Measurements from ENCODE around the gene KLHL29.
"Not testable (repeated sequence)": the region's sequence is repeated elsewhere in the genome, so short reads cannot be mapped to it uniquely, and the experiment has no call there.

The KLHL29 gene

DNA sequence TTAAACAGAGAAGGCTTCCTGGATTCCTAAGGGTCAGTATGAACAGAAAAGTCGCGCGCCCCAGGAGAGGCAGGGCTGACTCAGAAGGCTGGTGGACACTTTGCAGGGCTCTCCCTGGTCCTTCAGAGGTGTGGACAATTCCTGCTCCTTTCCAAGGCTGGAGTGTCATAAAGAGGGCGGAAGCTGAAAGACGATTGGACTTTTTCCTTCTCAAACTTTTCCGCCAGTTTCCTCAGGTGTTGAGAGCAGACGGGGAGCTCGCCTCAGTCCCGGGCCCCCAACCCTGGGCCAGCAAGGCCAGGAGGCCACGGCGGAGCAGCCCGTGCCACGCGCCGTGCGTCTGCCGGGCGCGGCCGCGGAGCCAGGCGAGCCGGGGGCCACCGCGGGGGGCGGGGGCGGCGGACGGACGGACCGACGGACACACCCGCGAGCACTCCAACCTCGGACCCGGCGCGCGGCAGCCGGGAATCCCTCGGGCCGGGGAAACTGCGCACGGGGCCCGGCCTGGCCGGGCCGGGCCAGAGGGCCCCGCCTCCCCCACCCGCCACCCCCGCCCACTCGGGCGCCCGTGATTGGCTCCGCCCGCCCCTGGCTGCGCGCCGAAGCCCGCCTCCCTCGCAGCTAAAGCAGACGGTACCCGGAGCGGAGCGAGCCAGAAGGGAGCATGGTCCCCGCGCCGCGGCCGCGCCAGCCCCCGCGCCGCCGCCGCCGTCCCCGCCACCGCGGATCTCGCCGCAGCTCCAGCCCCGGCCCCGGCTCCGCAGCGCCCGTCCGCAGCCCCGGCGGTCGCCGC lies at the start of gene KLHL29:
Gene KLHL29, plus strand, starts transcription at position 629 of the 793 bp plus-strand sequence. CDS start 177,018 bp downstream, outside the sequence.
- peak; percentile 78 for DNase-seq

DNA sequence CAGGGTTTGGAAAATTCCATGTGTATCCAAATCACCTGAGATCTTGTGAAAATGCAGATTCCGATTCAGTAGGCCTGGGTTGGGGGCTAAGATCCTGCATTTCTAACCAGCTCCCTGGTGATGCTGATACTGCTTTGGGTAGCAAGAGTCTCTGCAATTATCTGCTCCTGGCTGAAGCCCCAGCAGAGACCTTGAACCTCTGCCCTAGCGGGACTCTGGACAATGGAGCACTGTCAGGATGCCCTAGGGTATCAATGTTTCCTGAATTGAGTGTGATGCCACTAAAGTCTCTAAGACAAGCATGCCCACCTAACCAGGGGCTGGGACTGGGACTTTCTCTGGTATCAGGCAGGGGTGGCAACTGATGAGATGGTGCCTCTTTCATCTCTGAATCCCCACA lies 49.4 kb upstream of the KLHL29 start:
- DNase-seq: no peak

DNA sequence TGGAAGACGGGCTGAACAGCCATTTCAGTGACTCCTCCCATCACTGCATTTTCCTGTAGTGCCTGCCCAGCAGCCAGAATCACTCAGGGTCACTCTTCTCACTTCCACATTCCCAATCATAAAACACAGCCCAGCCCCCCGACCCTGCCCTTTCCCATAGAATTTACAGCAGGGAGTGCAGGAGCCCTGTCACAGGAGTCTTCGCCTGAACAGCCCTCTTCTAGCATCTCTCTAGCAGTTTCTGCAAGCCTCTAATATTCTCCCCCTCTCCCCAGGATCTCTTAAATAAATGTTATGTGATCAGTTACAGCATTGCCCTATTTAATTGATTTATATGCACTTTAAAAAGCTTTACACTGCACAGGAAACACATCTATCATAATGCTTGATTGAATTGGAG lies 42.9 kb upstream of the KLHL29 start:
- no peak for DNase-seq

DNA sequence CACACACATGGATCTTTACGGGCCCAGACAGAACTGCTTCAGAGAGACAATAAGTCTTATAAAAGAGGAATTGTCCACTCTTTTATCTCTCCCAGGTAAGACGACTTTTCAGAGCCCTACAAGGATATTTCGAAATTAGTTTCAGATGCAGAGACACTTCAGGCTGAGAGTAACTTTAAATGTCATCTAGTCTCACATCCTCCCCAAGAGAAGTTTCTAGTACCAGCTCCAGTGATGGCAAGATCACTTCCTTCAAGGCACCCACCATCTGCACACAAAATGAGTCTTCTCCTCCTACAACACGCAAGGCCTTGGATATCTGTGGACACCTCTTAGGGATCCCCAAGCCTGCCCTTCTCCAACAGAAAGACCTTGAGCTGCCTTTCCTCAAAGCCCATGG lies 39.0 kb upstream of the KLHL29 start:
- DNase-seq: no peak

DNA sequence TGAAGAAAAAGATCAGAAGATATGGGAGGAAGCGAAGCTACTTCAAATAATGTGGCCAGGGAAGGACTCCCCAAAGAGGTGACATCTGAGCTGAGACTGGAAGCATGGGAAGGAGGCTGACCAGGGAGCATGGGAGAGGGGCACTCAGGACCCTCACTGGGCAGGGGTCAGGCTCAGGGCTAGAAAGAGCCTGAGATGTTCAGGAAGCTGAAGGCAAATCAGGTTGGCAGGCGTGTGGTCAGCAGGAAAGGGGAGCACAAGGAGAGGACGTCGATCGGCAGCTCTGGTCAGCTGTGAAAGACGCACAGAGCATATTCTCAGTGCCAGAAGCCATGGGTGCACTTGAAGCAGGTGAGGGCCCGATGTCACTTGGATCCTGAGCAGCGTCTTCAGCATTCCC lies 38.2 kb upstream of the KLHL29 start:
- no peak for DNase-seq

DNA sequence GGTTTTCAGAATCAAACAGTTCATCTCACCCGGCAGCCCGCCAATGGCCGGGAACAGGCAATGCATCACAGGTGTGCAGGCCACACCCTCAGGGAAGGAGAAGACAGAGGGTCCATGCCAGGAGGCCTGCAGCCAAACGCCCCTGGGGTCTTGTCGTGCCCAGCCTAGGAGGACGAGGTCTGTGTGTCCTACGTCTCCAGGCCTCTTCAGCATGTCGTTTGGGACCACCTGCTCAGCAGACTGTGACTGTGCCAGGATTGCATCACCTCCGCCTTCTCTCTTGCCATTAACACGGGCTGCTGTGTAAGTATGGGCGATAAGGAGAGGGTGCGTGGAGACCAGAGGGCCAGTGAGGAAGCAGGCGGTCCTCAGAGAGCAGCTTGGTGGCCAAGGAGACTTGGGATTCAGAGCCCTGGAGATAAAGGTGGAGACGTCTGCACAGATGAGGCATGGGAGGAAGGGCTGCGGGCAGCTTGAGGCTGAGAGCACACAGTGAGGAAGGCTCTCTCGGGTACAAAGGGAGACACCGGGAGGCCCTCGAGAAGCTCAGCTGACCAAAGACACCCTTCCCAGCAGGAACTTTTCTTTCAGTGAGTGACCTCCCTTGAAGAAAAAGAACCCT lies 37.4 kb upstream of the KLHL29 start:
- no peak for DNase-seq

DNA sequence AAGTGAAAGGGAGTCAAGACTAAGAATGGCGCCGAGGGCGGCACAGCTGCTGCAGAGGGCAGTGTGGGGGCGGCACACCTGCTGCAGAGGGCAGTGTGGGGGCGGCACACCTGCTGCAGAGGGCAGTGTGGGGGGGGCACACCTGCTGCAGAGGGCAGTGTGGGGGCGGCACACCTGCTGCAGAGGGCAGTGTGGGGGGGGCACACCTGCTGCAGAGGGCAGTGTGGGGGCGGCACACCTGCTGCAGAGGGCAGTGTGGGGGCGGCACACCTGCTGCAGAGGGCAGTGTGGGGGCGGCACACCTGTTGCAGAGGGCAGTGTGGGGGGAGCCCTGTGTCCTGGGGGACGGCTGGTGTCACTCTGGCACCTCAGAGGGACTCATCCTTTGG lies 36.9 kb upstream of the KLHL29 start:
- DNase-seq: not testable (repeated sequence)

DNA sequence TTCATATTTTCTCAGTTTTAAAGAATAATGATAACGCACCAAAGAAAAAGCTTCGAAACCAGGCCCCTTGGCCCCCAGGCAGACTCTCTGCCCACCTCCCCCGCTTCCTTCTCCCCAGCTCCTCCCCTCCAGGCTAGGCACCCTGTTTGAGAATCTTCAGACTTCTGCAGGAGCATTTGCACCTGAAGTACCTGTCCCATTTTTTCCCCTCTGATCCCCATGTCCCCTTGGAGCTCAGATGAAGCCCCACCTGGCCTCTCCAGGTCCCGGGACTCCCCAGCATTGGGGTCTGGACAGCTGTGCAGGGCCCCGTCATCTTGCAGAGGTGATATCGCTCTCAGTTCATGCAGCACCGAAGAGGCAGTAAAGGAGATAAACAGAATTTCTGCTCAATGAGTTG lies 35.5 kb upstream of the KLHL29 start:
- no peak for DNase-seq

DNA sequence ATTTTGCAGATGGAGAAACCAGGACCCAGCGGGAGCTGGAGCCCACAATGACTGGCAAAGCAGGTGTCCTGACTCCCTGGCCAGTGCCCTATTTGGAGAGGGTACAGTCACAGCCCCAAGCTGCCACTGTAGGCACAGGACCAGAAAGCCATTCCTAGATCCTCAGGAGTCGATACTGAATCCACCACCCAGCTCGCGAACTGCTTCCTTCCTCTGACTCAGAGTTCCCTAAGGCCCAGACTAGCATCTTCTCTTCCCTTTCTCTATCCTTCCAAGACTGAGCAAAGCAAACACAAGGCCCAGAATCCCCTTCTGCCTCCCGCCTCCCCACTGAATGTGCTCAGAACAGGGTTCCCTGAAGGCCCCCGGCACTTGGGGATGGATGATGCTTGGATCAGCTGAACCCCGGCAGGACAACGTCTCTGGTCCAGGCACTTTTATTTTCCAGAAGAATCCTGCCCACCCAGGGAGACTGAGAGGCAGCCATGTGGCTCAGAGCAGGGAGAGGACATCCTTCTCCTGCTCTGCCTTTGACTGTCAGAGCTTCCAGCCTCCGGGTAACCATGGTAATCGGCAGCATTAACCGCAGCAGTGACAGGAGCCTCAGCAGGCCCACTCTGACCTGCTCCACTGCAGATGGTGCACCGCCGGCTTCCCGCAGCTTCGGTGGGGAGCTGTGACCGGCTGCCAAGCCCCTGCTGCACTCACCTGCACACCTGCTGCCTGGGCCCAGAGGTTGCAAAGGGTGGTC lies 34.8 kb upstream of the KLHL29 start:
- DNase-seq: no peak

DNA sequence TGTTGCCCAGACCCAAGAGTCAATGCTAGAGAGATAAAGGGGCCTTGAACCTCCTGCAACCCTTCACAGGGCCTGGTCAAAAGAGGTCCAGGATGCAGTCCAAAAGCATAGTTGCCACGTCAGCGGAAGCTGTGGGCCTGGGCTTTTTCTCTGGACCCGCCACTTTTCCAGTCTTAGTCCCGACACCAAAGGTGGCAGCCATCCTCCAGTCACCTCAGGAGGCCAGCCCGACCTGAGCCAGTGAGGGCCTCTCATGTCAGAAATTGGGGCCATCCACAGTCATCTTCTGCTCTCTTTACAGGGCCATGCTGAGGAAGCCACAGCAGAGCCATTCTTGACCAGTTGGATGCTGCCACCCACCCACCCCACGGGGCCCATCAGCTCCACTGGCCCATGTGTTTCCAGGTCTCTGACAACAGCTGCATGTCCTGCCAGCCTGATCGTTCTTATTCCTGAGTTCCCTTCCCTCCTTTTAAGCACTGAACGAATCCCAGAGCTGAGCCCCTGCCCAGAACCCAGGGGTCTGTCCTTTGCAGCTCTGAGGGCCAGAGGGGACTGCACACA lies 34.1 kb upstream of the KLHL29 start:
- DNase-seq: no peak

DNA sequence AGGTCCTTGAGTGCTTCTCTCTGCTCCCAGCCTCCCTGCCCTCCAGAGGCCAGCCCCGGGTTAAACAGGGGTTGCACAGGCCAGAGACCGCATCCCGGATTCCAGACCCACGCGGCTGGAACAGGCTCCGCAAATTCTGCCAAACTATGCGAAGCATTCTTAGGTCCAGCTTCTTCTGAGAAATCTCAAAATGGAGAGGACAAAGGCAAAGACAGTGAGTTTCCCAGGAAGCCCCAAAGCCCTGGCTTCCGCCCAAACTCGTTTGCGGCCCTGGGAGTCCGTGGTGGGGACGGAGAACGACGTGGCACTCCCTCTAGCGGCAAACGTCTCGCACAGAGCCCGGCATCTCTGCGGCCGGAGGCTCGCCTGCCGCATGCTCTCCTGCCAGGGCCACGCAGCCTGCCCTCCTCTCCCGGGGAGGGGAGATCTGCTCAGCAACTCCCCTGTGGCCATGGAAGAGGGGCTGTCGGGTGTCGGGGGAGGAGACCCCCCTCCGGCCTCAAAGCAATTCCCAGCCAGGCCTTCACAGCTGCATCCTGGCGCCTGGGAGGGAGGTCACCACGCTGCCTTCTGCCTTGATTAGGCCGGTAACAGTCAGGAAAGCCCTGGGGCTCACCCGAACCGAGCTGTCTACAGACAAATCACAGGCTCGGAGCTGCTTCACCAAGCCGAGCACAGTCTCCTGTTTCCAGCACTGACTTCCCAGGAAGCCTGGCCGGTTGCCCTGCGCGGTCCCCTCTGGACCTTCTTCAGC lies 33.4 kb upstream of the KLHL29 start:
- DNase-seq: peak; percentile 47

DNA sequence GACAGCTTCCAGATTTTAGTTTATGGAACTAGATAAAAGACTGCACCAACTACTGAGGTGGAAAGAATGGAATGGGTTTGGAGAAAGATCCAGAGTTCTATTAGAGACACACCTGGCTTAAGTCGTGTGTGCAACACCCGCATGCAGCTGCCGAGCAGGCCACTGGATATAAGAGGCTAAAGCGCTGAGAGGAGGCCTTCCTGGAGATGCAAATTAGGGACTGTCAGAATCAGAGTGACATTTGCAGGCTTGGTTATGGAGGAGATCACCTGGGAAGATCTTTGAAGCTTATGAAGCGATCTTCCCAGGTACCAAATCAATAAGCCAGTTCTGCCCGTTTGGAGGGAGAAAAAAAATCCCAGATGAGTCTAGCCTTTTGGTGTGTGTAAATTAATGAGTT lies 30.4 kb upstream of the KLHL29 start:
- DNase-seq: no peak

DNA sequence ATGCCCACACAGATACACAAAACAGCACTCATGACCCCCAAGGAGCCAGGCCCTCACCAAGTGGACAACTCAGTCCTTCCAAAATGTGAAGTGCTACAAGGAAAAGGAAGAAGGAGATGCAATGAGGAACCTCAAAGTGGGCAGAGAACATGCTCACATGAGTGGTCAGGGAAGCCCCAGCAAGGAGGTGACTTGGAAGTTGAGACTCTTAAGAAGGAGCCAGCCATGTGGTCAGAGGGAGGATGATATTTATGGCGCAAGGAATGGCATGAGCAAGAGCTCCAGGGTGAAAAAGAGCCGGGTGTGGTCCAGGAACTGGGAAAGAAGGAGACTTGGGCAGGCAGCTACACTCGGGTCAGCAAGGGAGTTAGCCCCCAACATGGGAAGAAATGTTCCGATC lies 30.0 kb upstream of the KLHL29 start:
- DNase-seq: no peak

DNA sequence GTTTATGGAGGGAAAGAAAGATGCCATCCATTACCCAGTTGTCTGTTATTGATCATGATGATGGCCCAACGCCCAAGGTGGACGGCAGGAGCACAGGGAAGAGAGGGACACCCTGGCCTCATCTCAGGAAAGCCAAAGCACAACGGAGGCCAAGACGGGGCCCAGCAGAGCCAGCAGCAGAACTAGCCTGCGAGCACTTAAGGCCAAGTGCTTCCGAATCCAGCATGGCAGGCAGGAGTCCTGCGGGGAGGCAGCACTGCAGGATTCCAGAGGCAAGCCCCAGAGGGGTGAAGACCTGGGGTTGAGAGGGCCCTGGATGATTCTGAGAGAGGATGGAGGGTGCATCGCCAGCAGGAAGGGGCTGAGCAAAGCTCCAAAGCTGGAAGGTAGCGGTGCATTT lies 28.3 kb upstream of the KLHL29 start:
- DNase-seq: no peak

DNA sequence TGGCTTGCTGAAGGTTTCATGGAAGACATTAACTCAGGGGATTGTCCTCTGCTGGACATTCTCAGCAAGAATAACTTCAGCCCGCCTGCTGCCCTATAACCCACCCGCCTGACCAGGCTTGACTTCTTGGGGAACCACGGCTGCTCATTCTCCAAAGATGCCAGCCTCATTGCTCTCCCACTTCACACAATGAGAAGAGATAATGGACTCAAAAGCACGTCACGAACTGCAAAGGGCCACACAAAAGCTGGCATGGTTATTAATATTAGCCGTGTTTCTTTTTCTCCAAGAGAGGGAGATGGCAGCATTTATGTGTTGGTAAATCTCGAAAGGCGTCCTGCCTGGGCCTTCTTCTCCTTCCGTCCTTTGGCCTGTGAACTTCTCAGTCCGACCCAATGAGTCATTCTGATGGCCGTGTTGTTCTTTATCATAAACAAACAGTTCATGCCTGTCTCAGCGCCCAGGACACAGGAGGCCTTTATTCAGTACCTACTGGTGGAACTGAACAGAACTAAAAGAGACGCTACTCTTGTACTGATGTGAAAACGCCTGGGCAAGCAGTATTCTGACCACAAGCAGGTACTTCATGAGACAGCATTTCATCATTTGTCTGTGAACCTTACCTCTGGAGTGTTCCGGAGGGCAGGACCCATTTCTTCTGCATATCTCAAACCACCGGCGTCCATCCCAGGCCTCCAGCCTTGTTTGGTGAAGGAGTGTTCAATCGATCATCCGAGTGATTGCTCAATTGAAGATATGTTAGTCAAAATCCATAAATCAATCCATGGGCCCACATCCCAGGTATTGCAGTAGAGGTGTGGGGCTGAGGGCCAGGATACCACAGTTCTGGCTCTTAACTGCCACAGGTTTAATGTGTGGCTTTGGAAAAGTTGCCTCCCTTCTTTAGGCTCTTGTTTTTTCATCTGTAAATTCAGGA lies 25.1 kb upstream of the KLHL29 start:
- DNase-seq: no peak

DNA sequence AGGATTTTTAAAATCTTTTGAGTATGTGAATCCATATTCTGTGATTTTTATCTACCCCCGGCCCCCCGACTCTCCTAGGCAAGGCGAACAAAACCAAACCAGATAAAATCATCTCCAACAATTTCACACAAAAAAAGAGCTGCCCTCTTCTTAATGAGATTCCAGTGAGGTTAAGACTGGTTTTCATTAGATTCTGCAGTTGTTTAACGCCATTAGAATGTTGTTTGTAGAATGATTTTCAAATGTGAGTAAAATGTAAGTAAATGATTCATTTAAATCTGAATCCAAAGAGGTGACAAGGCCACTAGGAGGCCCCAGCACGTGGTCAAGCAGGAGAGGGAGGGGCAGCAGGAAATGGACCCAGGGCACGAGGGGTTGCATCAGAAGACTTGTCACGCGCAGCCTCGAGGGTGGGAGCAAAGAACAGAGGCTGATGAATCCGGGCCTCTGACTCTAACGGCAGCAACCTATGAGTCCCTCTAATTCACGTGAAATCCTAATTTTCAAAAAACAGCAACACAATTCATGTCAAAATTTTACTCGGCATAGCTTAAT lies 24.3 kb upstream of the KLHL29 start:
- DNase-seq: no peak

DNA sequence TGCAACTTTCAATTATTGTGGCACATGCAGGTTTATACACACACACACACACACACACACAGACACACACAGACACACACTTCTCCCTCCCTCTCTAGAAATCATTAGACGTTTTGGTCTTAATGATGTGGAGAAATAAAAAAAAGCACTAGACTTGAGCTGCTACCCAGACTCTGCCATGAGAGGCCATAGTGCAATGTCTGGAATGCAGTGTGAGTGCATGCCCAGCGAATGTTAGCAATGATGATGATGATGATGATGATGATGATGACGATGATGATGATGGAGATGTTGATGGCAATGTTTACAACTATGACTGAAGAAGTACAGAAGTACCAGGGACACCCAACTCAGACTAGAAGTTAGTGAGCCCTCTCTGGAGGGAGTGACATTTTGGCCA lies 23.8 kb upstream of the KLHL29 start:
- no peak for DNase-seq

DNA sequence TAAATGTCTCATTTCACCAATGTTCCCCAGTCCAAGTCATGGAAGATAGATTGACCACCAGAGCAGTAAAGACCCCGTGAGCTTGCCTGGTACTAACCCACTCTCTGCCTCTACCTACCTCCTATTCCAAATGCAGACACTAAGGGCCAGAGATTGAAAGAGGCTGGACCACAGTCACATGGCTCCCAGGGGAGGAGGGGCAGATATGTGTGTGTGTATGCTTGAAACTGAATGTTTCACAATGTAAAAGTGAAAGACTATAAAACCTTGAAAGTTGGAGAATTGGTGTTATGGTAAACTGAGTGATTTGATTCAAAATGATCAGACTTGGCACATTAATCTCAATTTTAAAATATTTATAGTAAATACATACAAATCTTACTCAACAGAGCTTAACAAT lies 21.7 kb upstream of the KLHL29 start:
- DNase-seq: no peak

DNA sequence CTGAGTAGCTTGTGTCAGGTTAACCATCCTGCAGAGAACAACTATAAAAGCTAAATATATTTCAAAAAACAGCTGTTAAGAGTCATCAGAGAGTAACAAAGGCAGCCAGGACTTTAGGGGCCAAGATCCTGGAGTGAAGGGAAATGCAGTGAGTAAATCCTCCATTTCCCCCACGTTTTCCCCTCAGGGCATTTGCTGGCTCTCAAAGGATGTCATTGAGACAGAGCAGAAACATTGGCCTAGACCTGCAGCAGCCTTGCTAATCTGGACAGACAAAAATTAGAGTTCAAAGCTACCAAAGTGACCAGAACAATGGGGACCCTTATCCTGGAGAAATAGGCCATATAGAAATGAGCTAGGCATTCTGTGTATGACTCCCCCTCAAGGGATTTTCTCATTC lies 21.1 kb upstream of the KLHL29 start:
- no peak for DNase-seq

DNA sequence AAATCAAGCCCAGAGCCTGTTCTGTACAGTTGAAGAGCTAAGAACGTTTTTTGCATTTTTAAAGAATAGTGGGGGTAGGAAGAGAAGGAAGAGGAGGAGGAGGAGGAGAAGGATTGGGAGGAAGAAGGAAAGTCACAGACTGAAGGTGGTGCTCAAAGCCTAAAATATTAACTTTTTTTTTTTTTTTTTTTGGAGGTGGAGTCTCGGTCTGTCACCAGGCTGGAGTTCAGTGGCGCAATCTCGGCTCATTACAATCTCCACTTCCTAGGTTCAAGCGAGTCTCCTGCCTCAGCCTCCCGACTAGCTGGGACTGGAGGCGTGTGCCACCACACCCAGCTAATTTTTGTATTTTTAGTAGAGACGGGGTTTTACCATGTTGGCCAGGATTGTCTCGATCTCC lies 18.3 kb upstream of the KLHL29 start:
- DNase-seq: no peak

DNA sequence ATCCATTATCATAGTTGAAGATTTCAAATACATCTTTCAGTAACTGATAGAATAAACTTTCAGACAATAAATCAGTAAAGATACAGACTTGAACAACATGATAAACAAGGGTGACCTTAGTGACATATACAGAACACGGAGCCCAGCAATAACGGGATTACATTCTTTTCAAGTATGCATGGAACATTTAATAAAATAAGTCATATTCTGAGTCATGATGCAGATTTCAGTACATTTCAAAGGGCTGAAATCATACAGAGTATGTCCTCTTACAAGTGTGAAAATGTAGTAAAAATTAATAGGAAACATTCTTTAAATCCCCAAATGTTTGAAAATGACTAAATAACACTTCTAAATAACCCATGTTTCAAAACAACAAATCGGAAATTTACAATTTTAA lies 17.2 kb upstream of the KLHL29 start:
- no peak for DNase-seq

DNA sequence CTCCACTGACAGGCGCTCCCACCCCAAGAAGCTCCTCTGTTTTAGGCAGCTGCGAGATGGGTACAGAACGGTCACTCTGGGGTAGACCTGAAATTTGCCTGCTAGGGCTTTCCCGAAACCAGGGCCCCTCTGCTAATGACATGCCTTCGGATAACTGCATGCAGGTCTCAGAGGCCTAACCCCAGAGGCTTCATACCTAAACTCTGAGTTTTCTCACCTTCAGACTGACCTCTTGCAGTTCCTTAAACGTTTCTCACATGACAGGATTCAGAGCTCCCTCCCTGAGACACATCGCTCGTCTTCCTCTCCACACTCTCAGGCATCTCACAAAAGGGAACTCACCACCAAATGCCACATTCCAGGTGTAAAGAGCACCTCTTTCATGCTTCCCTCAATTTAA lies 11.3 kb upstream of the KLHL29 start:
- DNase-seq: no peak

All from activated T-cell treated with anti-CD3 and anti-CD28 coated beads, Interleukin-2, amount 50 U/mL, for 1 hour (primary cell).